ENCODE measurements around the gene TAF5.
A peak's percentile ranks its signal among the peaks of the same experiment; 100 is the strongest.
"Not testable (repeated sequence)": the region's sequence is repeated elsewhere in the genome, so short reads cannot be mapped to it uniquely, and the experiment has no call there.

TAF5 gene

GRCh38 chr10:103367782-103368518, at the start of gene TAF5:
TSS of gene TAF5 (plus strand) at chr10:103367976. CDS start at chr10:103367990, 14 bp downstream.
- DNase-seq (ENCODE audit: low read depth in 2 of 2) = peak; percentile 85 to 88

GRCh38 chr10:103327906-103328305, 39.9 kb upstream of the TAF5 start:
- no peak for DNase-seq (ENCODE audit: low read depth in 2 of 2)

DNA sequence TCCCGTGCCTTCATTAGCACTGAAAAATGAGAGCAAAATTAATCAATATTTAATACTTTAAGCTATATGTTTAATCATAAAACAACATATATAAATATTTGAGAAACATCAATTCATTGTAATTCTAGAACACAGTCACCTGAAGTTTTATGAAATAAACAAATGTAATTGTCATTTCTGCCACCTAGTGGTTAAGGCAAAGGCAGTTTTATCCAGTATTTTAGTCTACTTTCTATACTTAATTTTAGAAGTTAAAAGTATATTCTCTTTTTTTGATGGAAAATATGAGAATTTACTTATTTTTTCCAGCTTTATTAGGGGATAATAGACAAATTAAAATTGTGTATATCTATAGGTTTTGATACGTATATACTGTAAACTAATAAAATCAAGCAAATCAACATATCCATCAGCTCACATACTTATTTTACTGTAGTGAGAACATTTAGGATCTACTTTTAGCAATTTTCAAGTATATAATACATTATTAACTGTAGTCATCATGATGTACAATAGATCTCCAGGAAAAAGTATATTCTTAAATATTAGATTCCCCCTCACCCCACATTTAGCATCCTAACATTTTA, 33.7 kb upstream of the TAF5 start:
- no peak for DNase-seq (ENCODE audit: low read depth in 2 of 2)

- no peak for DNase-seq (ENCODE audit: low read depth in 2 of 2)
These were observed 33.2 kb upstream of the TAF5 start for GRCh38 chr10:103334567-103334966.

DNA sequence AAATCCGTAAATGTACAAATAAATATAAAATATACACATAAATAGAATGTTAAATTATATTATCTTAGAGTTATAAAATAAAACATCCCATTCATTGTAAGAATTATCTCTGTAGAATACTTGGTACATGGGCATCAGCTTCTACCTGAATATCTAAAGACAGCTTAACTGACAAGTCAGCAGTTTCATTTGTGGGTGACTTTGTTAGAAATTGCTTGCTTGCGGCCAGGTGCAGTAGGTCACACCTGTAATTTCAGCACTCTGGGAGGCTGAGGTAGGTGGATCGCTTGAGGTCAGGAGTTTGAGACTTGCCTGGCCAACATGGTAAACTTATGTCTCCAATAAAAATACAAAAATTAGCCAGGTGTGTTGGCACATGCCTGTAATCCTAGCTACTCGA, 31.4 kb upstream of the TAF5 start:
- DNase-seq (ENCODE audit: low read depth in 2 of 2) = no peak

DNA sequence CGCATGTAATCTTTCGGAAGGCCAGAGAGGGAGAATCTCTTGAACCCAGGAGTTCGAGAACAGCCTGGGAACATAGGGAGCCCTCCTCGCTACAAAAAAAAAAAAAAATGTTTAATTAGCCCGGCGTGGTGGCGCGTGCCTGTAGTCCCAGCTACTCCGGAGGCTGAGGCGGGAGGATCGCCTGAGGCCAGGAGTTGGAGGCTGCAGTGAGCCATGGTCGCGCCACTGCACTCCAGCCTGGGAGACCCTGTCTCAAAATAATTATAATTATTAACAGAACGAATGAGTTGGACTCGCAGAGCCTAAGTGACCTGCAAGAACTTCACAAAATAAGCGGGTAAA, 17.6 kb upstream of the TAF5 start:
- no peak for DNase-seq (ENCODE audit: low read depth in 2 of 2)

DNA sequence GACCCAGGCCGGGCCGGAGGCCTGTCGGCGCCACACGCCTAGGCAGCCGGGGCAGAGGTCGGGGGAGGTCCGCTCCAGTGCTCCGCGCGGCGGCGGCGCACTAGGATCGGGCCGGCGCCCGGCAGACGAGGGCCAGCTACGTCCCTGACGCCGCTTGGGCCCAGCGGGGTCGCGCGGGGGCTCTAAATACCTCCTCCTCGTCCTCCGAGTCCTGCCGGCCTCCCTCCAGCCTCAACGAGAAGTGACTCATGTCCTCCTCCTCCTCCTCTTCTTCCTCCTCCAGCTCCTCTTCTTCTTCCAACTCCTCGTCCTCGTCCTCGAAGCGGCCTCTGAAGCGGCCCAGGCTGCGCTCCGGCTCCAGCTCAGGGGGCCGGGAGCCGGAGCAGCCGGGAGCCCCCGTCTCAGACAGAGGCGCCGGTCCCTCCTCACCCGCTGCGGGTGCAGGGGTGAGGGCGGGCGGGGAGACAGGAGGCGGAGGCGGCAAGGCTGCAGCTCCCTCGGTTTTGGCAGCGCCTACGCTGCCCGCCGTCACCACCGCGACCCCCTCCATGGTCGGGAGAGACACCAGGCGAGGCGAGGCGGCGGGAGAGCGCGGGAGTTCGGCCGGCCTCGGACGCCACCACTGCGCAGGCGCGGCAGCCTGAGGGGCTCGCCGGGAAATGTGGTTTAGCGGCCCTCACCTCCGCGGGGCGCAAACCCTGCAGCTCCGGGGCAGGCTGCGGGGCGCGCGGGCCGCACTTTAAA, 17.1 kb upstream of the TAF5 start, which contains the start of gene PCGF6:
Gene PCGF6 (minus strand): TSS at position 624 of the 744 bp plus-strand sequence. CDS start 74 bp downstream, at position 550.
- DNase-seq (ENCODE audit: low read depth in 2 of 2) = peak; percentile 75

DNA sequence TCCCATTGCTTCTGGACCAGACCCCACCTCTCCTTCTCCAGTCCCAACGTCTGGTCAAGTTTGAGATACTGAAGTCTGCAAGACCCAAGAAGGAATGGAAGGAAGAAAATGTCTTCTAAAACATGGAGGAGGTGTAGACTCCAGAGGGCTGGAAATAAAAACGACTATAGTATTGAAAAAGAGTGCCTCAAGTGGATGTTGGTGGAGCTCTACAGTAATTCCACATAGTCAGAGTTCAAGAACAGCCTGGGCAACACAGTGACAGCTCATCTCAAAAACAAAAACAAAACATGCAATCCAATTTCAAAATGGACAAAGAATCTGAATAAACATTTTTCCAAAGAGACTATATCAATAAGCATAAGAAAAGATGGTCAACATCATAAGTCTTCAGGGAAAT, 14.5 kb upstream of the TAF5 start:
- no peak for DNase-seq (ENCODE audit: low read depth in 2 of 2)

DNA sequence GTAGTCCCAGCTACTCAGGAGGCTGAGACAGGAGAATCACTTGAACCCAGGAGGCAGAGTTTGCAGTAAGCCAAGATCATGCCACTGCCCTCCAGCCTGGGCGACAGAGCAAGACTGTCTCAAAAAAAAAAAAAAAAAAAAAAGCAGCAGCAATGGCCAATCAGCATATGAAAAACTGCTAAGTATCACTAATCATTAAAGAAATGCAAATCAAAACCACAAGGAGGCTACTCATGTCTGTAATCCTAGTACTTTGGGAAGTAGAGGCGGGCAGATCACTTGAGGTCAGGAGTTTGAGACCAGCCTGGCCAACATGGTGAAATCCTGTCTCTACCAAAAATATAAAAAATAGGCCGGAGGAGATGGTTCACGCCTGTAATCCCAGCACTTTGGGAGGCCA, 13.2 kb upstream of the TAF5 start:
- DNase-seq (ENCODE audit: low read depth in 2 of 2) = not testable (repeated sequence)

DNA sequence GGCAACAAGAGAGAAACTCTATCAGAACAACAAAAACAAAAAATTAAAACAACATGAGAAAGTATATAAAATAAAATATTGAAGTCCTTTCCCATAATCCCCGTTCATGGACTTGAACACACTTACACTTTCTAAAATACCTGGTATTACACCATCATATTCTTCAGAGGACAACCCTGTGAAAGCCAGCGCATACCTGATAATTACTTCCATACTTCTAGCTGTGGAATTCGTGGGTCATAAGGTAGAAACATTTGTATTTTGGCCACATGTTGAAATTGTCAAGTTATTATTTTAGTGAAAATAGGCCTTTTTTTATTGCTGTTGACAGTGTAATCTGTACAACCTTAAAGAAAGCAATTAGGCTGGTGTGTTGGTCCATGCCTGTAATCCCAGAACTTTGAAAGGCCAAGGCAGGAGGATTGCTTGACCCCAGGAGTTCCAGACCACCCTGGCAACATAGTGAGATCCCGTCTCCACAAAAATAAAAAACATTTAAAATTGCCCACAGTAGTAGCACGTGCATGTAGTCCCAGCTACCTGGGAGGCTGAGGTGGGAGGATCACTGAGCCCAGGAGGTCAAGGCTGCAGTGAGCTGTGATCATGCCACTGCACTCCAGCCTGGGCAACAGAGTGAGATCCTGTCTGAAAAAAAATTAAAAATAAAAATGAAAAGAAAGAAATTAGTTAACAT, 11.7 kb upstream of the TAF5 start:
- no peak for DNase-seq (ENCODE audit: low read depth in 2 of 2)

DNA sequence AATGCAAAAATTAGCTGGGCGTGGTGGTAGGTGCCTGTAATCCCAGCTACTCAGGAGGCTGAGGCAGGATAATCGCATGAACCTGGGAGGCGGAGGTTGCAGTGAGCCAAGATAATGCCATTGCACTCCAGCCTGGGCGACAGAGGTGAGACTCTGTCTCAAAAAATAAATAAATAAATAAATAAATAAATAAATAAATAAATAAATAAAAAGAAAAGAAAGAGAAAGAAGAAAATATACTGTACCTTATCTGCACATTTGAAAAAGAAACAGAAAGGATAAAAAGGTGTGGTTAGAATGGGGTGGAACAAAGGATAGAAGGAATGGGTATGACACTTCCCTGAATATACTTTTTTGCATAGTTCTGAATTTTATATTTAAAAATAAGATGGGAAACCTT, 8.3 kb upstream of the TAF5 start:
- not testable (repeated sequence) for DNase-seq (ENCODE audit: low read depth in 2 of 2)

DNA sequence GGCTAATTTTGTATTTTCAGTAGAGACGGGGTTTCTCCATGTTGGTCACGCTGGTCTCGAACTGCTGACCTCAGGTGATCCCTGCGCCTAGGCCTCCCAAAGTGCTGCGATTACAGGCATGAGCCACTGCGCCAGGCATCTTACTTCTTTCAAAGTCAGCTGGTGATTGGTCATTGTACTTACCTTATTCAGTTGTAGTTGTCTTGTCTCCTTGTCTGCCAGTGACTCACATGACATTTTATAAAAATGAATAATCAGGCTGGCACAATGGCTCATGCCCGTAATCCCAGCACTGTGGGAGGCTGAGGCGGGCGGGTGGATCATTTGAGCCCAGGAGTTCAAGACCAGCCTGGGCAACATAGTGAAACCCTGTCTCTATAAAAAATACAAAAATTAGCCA, 7.0 kb upstream of the TAF5 start:
- not testable (repeated sequence) for DNase-seq (ENCODE audit: low read depth in 2 of 2)

- DNase-seq (ENCODE audit: low read depth in 2 of 2) = no peak
These were observed 396 bp upstream of the TAF5 start for GRCh38 chr10:103367379-103367781.

- DNase-seq (ENCODE audit: low read depth in 2 of 2) = no peak
These were observed 5.8 kb downstream of the TAF5 start for GRCh38 chr10:103373544-103373943.

GRCh38 chr10:103374263-103374662, 6.5 kb downstream of the TAF5 start:
- DNase-seq (ENCODE audit: low read depth in 2 of 2) = no peak

DNA sequence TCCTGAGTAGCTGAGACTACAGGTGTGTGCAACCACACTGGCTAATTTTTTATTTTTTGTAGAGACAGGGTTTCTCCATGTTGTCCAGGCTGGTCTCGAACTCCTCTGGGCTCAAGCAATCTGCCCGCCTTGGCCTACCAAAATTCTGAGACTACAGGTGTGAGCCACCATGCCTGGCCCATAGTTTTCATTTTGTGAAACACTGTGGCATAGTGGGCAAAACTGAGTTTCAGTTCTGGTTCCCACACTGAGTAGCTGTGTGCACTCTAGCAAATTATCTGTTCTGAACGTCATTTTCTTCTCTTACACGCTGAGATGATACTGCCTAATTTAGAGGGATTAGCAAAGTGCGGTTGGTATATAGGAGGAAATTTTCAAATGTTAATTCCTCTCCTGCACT, 15.0 kb downstream of the TAF5 start:
- DNase-seq (ENCODE audit: low read depth in 2 of 2) = no peak

DNA sequence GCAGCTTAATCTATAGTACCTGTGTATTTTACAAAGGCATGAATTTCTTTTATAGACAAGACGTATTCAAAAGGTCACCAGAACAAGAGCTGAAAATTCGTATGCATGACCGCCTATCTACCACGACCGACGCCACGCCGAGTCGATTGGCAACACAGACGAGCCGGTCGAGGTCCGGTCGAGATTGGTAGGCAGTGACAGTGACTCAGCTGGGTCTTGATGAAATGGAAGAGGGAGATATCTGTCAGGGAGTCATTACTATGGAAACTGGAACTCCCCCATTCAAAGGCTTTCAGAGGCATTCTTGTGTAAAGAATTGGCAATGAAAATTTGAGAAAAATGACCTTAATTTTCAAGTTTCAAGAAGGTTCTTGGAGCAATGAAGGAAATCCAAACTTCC, 26.4 kb downstream of the TAF5 start:
- no peak for DNase-seq (ENCODE audit: low read depth in 2 of 2)

DNA sequence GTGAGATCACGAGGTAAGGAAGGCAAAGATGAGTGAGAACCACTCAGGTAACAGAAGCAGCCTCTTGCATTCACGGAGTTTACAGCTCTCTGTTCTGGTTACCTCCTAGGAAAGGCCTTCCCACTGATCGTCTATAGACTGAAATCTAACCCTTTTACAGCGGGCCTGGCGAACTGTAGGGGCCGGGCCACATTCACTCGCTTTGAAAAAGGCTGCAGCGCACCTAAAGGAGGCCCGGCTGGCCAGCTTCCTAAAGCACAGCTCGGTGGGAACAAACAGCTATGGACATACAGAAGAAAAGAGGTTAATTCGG, 27.9 kb downstream of the TAF5 start:
- DNase-seq (ENCODE audit: low read depth in 2 of 2) = no peak

DNA sequence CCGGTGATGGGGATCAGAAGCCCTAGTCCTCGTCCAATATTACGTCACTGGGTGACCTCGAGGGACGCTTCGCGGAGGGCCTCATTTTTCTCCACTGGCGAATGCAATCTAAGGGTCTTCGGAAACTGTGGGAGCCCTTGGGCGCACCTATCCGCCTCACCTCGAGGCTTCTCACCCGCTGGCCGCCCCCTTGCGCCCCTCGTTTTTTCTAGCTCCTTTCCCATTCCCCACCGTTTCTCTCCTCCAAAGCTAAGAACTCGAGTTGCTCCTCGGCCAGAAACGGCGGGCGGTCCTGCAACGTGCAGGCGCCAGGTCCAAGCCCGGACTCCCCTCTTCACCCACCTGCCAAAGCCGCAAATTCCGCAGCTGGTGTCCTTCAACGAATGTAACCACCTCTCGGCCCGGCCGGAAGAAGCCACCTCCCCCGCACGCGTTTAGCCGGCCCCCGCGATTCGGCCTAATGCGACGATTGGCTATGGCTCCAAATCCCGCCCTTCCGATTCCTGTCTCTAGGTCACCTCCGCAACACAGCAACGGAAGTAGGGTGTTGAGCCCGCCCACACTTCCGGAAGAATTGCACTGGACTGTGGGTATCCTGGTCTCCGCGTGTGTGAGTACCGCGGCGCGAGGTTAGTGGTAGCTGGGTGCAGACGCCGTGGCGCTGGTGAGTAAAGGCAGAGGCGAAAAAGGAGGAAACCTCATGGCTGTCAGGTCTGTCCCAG, 28.5 kb downstream of the TAF5 start, which contains the start of the genes ATP5MK and PDCD11:
Gene ATP5MK (minus strand): TSS at position 409 of the 722 bp plus-strand sequence. CDS start 4,018 bp downstream, outside the sequence.
Gene PDCD11 (plus strand): TSS at position 560 of the 722 bp plus-strand sequence. CDS start 1,801 bp downstream, outside the sequence.
- DNase-seq (ENCODE audit: low read depth in 2 of 2) = peak; percentile 95 to 96

DNA sequence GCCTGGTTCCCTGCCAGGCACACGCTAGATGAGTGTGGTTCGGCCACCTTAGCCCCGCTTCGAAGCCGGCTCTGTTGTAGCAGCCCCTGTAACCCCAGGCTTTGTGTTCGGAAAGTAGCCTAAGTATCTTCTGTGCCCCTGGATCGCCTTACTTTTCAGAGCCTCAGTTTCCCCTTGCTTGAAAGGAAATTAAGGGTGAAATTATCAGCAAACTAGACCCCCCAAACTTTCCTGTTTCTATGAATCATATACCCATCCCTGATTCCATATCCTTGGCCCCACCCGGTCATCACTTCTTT, 29.0 kb downstream of the TAF5 start:
- DNase-seq (ENCODE audit: low read depth in 2 of 2) = no peak

DNA sequence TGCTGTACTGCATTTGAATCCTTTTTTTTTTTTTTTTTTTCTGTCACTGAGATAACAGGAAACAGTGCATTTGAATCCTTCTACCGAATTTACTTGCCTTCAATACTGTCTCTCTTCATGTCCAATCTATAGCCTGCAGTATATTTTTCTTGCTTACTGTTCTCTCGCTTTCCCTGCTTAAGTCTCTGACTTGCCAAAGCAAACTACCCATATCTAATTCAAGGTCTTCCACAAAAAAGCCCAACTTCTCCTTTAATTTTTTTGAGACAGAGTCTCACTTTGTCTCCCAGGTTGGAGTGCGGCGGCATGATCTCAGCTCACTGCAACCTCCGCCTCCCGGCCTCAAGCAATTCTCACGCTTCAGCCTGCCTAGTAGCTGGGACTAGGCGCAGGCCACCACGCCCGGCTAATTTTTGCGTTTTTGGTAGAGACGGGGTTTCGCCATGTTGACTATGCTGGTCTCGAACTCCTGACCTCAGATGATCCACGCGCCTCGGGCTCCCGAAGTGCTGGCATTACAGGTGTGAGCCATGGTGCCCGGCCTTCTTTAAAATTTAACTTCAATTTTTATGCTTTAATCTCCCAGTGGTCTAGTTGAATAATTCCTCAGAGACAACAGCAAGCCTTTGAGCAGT, 29.5 kb downstream of the TAF5 start:
- no peak for DNase-seq (ENCODE audit: low read depth in 2 of 2)

All from stimulated activated CD8-positive, alpha-beta memory T cell treated with anti-CD3 and anti-CD28 coated beads, Interleukin-15, amount 100 ng/mL, for 48 hours (primary cell).